GM23248 (cell line): ENCODE results near the gene SLC25A29. TPM values are rescaled to one million over a fixed set of nuclear protein-coding genes. Genes with fewer than 3 reads are reported as not detected.

Source experiments
- DNase-seq: peaks from one replicate; pipeline ENCODE4 v3.0.0-alpha.2; 2015
- H2AFZ ChIP-seq: fragments of 200-600 bp; sonication (generic); 2 replicates; pipeline ENCODE4 v1.6.1; 2016; ENCODE audit warnings: antibody characterized with exemption
- H3F3A ChIP-seq: fragments of 200-600 bp; sonication (generic); 2 replicates; pipeline ENCODE4 v1.6.1; 2016; ENCODE audit warnings: mild to moderate bottlenecking, antibody characterized with exemption, mixed run types; ENCODE audit not compliant: insufficient read depth
- H3K27ac ChIP-seq: fragments of 200-600 bp; sonication (generic); 2 replicates; pipeline ENCODE4 v1.5.1; 2016; ENCODE audit warnings: mild to moderate bottlenecking
- H3K27me3 ChIP-seq: fragments of 200-600 bp; sonication (generic); replicated peaks from 2 replicates; pipeline ENCODE4 v1.6.1; 2016; ENCODE audit warnings: mild to moderate bottlenecking; ENCODE audit not compliant: insufficient read depth
- H3K36me3 ChIP-seq: fragments of 200-600 bp; sonication (generic); 2 replicates; pipeline ENCODE4 v1.6.1; 2016; ENCODE audit warnings: low read depth, mild to moderate bottlenecking
- H3K4me1 ChIP-seq: fragments of 200-600 bp; sonication (generic); 2 replicates; pipeline ENCODE4 v1.6.1; 2016; ENCODE audit warnings: mild to moderate bottlenecking; ENCODE audit not compliant: insufficient read depth
- H3K4me2 ChIP-seq: fragments of 200-600 bp; sonication (generic); one replicate; pipeline ENCODE4 v1.6.1; 2016; ENCODE audit warnings: mild to moderate bottlenecking; ENCODE audit not compliant: unreplicated experiment
- H3K4me3 ChIP-seq: fragments of 200-600 bp; sonication (generic); 2 replicates; pipeline ENCODE4 v1.5.1; 2016; ENCODE audit warnings: mild to moderate bottlenecking
- H3K79me2 ChIP-seq: fragments of 200-600 bp; sonication (generic); 2 replicates; pipeline ENCODE4 v1.6.1; 2016; ENCODE audit warnings: mild to moderate bottlenecking; ENCODE audit not compliant: insufficient read depth
- H3K9ac ChIP-seq: fragments of 200-600 bp; sonication (generic); 2 replicates; pipeline ENCODE4 v1.6.1; 2016; ENCODE audit warnings: mild to moderate bottlenecking
- H3K9me2 ChIP-seq: fragments of 200-600 bp; sonication (generic); 2 replicates; pipeline ENCODE4 v1.6.1; 2016; ENCODE audit warnings: mixed run types, mild to moderate bottlenecking, moderate library complexity; ENCODE audit not compliant: insufficient read depth
- H3K9me3 ChIP-seq: fragments of 200-600 bp; sonication (generic); one replicate; pipeline ENCODE4 v1.6.1; 2017; ENCODE audit warnings: low read depth
- H4K20me1 ChIP-seq: fragments of 200-600 bp; sonication (generic); 2 replicates; pipeline ENCODE4 v1.6.0; 2016; ENCODE audit not compliant: insufficient read depth
- EZH2 ChIP-seq: fragments of 200-600 bp; sonication (generic); IDR thresholded peaks from 2 replicates; pipeline ENCODE4 v1.6.1; 2018; ENCODE audit warnings: antibody characterized with exemption, mild to moderate bottlenecking; ENCODE audit not compliant: insufficient read depth, poor library complexity, severe bottlenecking
- EZH2phosphoT487 ChIP-seq: fragments of 200-600 bp; sonication (generic); IDR thresholded peaks from 2 replicates; pipeline ENCODE4 v1.6.1; 2018; ENCODE audit warnings: antibody characterized with exemption, moderate library complexity, mild to moderate bottlenecking, low read depth; ENCODE audit not compliant: insufficient read depth
- WGBS, 2 experiments: methylation state at CpG; one replicate each; pipeline ENCODE4 v1.1.6; 2015 to 2017; ENCODE audit warnings: low lambda C conversion rate in 2 of 2, low coverage in 1 of 2; ENCODE audit errors: missing lambda C conversion rate in 2 of 2; 5-methylcytosine and 5-hydroxymethylcytosine counted together
- in situ Hi-C: fragments of 300-500 bp; cut with MboI; formaldehyde crosslinking; loops from 2 replicates; pipeline ENCODE4 v1.15.0; 2020
- polyA plus RNA-seq: library from polyadenylated mRNA; unstranded; fragments of >200 nt; fragmentation: Nextera tagmentation; extraction: Ambion mirVana; gene quantifications from 2 replicates; pipeline ENCODE4 v1.2.1, GENCODE V29; 2016
- total RNA-seq: library from RNA; depleted of rRNA; stranded (reverse); fragments of >200 nt; shearing (Covaris generic); gene quantifications from 2 replicates; pipeline ENCODE4 v1.2.3, GENCODE V29; 2014

Gene SLC25A29
- total and polyA plus RNA-seq, 2 experiments from 2014 or later: 5.5 to 11.8 TPM

DNA sequence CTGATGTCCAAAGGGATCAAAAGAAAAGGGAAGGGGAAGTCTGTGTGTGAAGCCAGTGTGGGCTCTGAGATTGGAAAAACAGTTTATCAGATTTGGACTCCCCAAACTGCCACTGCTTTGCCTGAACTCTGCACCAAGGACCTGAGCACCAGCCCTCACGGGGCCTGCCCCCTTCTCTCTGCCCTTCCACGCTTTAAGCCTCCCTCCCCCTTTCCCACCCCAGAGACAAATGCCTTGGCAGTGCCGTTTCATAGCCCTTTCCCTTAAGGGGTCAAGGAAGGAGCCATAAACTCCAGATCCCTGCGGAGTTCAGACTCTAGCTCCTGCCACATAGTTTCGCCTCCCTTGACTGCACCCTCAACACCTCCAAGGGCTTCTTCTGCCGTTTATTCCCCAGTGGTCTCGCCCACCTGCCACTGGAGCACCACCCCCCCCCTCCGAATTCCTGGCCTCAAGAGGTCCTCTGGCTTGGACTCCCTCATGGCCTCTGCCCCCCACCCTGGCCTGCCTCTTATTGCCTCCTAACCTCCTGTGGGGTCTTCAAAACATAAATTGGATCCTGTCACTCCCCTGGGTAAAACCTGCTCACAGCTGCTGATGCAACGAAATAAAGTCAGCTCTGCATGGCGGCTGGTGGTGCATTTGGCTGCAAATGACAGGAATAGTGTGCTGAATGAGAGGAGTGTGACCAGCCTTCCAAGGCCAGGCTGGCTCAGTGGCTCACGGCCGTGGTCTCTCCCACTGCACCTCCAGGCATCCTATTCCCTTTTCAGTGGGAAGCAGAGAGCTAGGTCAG, 18.8 kb downstream of the SLC25A29 start:
- in situ Hi-C loops: no loop called here
- Histone ChIP-seq H3K4me2 (no peak overlapping the region), H2AFZ (no peak overlapping the region), H3K27ac (no peak overlapping the region), H4K20me1 (no peaks in the 10 kb centered on the region), H3K36me3 (no peaks in the 10 kb centered on the region), H3K27me3 (no peaks in the 10 kb centered on the region), H3K79me2 (peaks cover 26% of the 10 kb centered on the region), H3K9me2 (no peaks in the 10 kb centered on the region), H3K4me1 (no peaks in the 10 kb centered on the region), H3F3A (peaks cover 15% of the 10 kb centered on the region; the same call in 1 of the 2 replicates), H3K9me3 (no peaks in the 10 kb centered on the region), H3K9ac (no peak overlapping the region), H3K4me3 (no peak overlapping the region)
- TF ChIP-seq EZH2: no peak
- TF ChIP-seq EZH2phosphoT487: no peak
- DNase-seq: no peak
- WGBS, 2 experiments: 78 to 79% methylated on average over 10 to 12 of the region's 12 CpGs

DNA sequence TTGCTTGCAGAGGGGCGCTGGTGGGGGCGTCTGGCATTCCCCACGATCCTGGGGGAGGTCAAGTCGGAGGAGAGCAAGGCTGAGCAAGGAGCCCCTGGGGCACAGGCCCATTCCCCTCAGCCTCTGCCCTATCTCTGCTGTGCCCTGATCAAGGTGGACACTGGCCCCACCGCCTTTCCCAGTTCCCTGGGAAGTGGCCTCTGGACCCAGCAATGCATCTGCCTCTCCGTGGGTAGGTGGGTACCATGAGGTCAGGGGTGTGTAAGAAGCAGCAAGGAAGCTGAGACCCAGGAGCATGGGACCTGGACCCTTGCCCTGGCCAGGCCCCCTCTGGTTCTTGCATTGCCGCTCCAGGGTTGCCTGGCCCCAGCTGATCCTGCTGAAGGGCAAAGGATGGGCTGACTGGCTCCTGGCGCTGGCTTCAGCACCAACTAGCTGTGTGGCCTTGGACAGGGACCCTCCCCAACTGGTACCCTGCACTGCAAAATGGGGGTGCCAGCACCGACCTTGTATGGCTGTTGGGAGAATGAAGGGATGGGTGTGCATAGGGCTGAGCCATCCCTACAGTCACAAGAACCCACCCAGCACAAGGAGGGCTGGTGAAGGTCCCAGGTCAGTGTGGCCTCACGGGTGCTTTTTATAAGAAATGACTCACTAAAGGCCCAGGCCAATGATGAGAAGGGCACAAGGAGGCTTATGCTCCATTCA, 19.6 kb downstream of the SLC25A29 start:
- Histone ChIP-seq H3K27me3 (no peaks in the 10 kb centered on the region), H3K4me2 (no peak overlapping the region), H3K4me1 (no peaks in the 10 kb centered on the region), H3K9me3 (no peaks in the 10 kb centered on the region), H3K9ac (no peak overlapping the region), H3F3A (peaks cover 15% of the 10 kb centered on the region; the same call in 1 of the 2 replicates), H3K9me2 (no peaks in the 10 kb centered on the region), H3K27ac (no peak overlapping the region), H3K4me3 (no peak overlapping the region), H4K20me1 (no peaks in the 10 kb centered on the region), H3K36me3 (no peaks in the 10 kb centered on the region), H3K79me2 (peaks cover 33% of the 10 kb centered on the region), H2AFZ (no peak overlapping the region)
- in situ Hi-C loops: no loop called here
- DNase-seq: no peak
- WGBS, 2 experiments: 61 to 76% methylated on average over 7 to 9 of the region's 10 CpGs
- no peak for TF ChIP-seq EZH2phosphoT487
- TF ChIP-seq EZH2: no peak

DNA sequence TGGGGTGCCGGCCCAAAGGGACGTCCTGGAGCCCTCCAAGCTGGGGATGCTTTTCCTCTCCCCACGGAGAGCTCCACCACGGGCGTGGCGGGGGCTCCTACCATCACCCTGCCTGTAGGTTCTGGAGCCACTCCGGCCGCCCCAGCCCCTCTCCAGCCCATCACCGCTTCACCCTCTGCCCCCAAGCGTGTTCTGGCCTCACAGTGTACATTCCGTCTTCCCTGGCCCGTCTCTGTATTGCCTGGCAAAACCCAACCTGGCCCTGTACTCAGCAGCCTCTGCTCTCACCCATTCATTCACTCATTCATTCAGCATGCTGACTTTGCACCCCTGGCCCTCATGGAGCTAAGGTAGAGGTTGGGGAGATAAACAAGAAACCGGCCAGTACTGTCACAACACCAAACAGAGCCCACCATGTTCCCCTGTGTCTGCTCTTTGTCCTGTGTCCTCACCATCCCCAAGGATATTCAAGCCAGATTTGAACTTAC, 20.3 kb downstream of the SLC25A29 start:
- no peak for DNase-seq
- Histone ChIP-seq H3K9me3 (no peaks in the 10 kb centered on the region), H3K4me2 (peak overlapping the region; percentile 84), H3K79me2 (peaks cover 40% of the 10 kb centered on the region), H3K27ac (no peak overlapping the region), H3K4me3 (peak overlapping the region; percentile 78), H4K20me1 (no peaks in the 10 kb centered on the region), H3K36me3 (no peaks in the 10 kb centered on the region), H3F3A (peaks cover 15% of the 10 kb centered on the region; the same call in 1 of the 2 replicates), H3K27me3 (no peaks in the 10 kb centered on the region), H3K4me1 (no peaks in the 10 kb centered on the region), H3K9me2 (no peaks in the 10 kb centered on the region), H3K9ac (peak overlapping the region; percentile 93), H2AFZ (no peak overlapping the region; the same call in 1 of the 2 replicates)
- in situ Hi-C loops: no loop called here
- TF ChIP-seq EZH2 (no peak), EZH2phosphoT487 (no peak)
- 35 to 42% methylated on average over 7 to 8 of the region's 13 CpGs for WGBS, 2 experiments

DNA sequence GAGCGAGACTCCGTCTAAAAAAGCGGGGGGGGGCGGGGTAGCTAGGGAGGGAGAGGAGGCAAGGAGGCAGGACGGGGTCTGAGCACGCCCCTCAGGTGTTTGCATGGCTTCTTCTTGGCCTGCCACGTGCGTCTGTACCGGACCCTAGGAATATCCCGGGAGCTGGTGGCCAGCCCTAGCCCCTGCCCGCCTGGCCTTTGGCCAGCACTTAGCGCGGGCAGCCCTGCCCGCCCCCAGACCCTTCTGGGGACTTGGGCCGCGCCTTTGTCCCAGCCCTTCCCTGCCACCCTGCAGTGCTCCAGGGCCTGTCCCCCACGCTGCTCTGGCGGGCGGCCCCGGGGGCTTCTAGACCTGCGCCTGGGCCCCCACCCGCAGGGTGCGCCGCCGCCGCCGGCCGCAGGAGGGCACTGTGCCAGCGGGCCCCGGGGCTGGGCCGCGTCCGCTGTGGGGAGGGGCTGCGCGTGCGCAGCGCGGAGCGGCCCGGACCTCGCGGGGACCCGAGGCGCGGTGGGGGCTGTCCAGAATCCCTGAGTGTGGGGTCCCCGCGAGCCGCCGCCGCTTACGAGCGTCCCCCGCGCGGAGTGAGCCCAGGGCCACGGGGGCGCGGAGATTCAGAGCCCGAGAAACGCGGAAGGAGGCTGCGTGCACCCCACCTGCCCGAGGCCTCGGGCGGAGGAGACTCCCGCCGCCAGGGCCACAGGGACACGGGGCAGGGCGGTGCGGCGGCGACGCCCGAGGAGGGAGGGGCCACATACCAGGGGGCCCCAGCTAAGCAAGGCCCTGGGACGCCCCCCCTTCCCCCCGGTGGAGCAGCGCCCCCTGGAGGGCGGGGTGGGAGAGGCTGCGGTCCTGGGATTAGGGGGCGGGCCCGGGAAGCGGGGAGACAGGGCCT, 21.0 kb downstream of the SLC25A29 start:
- WGBS, 2 experiments: 2% methylated on average over 51 to 58 of the region's 82 CpGs
- no peaks in the 10 kb centered on the region for H3K4me1 ChIP-seq
- H3K79me2 ChIP-seq: peaks cover 47% of the 10 kb centered on the region
- H2AFZ ChIP-seq: peak overlapping the region; percentile 82
- peak overlapping the region; percentile 84 for H3K4me2 ChIP-seq
- H3K27ac ChIP-seq: peak overlapping the region; percentile 48
- no peaks in the 10 kb centered on the region for H3K9me2 ChIP-seq
- H3F3A ChIP-seq: peaks cover 17% of the 10 kb centered on the region; the same call in 1 of the 2 replicates
- DNase-seq: peak; percentile 79
- no peaks in the 10 kb centered on the region for H3K9me3 ChIP-seq
- H3K27me3 ChIP-seq: no peaks in the 10 kb centered on the region
- in situ Hi-C loops: no loop called here
- peak overlapping the region; percentile 78 for H3K4me3 ChIP-seq
- H3K9ac ChIP-seq: peak overlapping the region; percentile 93
- TF ChIP-seq EZH2phosphoT487 (no peak), EZH2 (no peak)
- no peaks in the 10 kb centered on the region for H3K36me3 ChIP-seq
- no peaks in the 10 kb centered on the region for H4K20me1 ChIP-seq
